GM06990 (cell line): ENCODE results near the gene ZBTB20.

ENCODE experiments used
- DNase-seq: peaks from one replicate; pipeline ENCODE4 v3.0.0-alpha.2; 2011; ENCODE audit not compliant: insufficient read length; ENCODE audit errors: extremely low read depth
- H3K27me3 ChIP-seq: replicated peaks from 2 replicates; pipeline ENCODE4 v1.6.0; 2011; ENCODE audit warnings: low read length; ENCODE audit not compliant: control insufficient read depth, insufficient read depth
- H3K36me3 ChIP-seq: 2 replicates; pipeline ENCODE4 v1.5.1; 2011; ENCODE audit warnings: low read length; ENCODE audit not compliant: control insufficient read depth, insufficient read depth
- H3K4me3 ChIP-seq: replicated peaks from 2 replicates; pipeline ENCODE4 v1.5.1; 2011; ENCODE audit warnings: low read depth, mild to moderate bottlenecking, control low read depth, low read length
- TF ChIP-seq, protein P1 (sequence below): IDR thresholded peaks from 2 replicates; pipeline ENCODE4 v1.5.1; 2011; ENCODE audit warnings: low read length, control low read depth, mild to moderate bottlenecking, inconsistent platforms; ENCODE audit not compliant: insufficient read depth, poor library complexity, severe bottlenecking

Gene ZBTB20

DNA sequence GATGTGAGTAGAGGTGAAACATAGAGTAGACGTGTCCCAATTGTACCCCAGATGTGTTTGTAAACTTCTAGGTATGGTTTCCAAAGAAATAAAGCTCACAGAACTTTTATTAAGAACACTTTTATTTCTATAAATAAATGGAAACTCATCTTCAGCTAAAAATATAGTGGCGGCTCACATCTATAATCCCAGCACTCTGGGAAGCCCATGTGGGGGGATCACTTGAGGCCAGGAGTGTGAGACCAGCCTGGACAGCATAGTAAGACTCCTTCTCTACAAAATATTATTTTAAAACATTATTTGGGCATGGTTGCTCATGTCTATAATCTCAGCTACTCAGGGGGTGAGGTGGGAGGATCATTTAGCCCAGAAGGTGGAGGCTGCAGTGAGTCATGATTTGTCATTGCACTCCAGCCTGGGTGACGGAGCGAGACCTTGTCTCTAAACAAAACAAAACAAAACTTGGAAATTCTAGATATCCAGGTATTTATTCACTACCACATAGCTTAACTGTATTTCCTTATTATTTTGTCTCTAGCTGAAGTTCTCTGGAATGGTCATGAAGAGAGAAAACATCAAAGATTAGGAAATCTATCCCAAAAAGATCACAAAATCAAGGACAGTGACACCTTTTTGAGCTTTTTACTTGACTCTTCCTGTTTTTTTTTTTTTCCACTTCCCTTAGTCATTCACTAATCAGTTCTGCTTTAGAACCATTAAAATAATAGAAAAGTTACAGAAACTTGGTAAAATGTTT is 595.1 kb downstream of the ZBTB20 start:
- no peak for DNase-seq
- Histone ChIP-seq H3K27me3 (no peaks in the 10 kb centered on the region), H3K4me3 (no peak overlapping the region), H3K36me3 (no peaks in the 10 kb centered on the region)
- TF ChIP-seq, protein P1, sequence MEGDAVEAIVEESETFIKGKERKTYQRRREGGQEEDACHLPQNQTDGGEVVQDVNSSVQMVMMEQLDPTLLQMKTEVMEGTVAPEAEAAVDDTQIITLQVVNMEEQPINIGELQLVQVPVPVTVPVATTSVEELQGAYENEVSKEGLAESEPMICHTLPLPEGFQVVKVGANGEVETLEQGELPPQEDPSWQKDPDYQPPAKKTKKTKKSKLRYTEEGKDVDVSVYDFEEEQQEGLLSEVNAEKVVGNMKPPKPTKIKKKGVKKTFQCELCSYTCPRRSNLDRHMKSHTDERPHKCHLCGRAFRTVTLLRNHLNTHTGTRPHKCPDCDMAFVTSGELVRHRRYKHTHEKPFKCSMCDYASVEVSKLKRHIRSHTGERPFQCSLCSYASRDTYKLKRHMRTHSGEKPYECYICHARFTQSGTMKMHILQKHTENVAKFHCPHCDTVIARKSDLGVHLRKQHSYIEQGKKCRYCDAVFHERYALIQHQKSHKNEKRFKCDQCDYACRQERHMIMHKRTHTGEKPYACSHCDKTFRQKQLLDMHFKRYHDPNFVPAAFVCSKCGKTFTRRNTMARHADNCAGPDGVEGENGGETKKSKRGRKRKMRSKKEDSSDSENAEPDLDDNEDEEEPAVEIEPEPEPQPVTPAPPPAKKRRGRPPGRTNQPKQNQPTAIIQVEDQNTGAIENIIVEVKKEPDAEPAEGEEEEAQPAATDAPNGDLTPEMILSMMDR, result no peak

DNA sequence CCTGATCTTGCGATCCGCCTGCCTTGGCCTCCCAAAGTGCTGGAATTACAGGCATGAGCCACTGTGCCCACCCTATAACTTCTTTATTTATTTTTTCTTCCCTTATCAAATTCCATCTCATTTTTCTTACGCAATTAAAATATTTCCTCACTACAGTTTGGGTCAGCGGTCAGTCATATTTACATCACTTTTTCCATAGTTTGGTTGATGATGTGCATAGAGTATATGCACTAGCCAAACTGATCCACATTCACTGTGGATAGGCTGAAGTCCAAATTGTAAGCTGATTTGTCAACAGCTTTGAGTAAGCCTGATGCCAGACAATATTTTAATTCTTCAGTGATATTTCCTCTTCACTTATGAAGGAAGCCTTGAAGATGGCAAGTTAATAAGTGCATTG is 596.9 kb downstream of the ZBTB20 start:
- H3K36me3 ChIP-seq, result no peaks in the 10 kb centered on the region
- H3K27me3 ChIP-seq, result no peaks in the 10 kb centered on the region
- TF ChIP-seq, protein P1, result no peak
- no peak for DNase-seq
- no peak overlapping the region for H3K4me3 ChIP-seq

DNA sequence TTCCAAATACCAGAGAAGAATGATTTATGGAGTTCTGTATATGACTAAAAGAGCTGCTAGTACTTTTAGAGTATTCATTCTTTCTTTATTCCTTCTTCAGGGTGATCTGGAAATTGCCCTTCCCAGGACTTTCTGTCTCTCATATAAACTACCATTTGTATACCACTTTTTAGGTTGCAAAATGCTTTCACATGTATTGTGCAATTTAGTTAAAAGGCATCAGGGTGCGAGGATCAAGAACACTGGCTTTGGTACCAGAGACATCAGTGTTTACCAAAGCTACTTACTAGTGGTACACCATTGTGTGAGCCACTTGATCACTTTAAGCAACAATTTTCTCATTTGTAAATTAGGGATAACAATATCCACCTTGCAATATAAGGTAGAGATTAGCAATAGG is 601.9 kb downstream of the ZBTB20 start:
- H3K27me3 ChIP-seq, result no peaks in the 10 kb centered on the region
- no peak for DNase-seq
- TF ChIP-seq, protein P1, result no peak
- no peak overlapping the region for H3K4me3 ChIP-seq
- no peaks in the 10 kb centered on the region for H3K36me3 ChIP-seq

DNA sequence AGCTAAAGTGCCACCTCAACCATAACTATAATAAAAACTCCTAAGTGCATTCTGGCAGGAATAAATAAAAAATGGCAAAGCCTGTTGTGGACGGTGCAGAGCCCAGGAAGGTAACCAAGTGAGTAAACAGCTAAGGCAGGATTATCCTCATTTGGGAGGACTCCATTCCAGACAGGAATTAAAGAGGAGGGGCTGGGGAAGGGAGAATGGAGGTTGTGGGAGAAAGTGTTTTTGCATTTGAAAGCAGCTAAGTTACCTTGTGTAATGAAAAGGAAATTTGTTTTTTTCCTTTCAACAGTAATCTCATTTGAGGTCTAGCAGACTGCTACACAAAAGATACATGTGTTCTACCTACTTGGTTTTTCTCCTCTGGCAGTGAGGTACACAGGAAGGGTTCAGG is 604.7 kb downstream of the ZBTB20 start:
- DNase-seq, result no peak
- TF ChIP-seq, protein P1, result no peak

DNA sequence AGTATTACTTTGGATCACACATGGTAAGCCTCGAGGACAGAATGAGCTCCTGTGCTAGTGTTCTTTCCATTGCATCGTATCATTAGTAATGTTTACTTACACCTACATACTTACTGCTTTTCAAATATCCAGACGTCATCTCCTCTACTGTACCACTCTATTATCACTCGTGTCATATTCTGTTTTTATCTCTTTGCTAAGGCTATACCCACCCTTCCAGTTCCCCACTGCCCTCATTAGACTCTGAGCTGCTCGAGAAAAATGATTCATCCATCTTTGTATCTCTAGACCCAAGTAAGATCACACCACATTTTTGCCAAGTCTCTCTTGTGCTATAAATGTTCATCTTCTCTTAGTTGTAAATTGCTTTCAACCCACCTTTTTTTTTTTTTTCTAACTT is 607.6 kb downstream of the ZBTB20 start:
- H3K4me3 ChIP-seq, result no peak overlapping the region
- no peaks in the 10 kb centered on the region for H3K27me3 ChIP-seq
- TF ChIP-seq, protein P1, result no peak
- no peak for DNase-seq
- no peaks in the 10 kb centered on the region for H3K36me3 ChIP-seq

More for the DNA sequence above, 604.7 kb downstream of the ZBTB20 start:
- Histone ChIP-seq H3K27me3 (no peaks in the 10 kb centered on the region), H3K36me3 (no peaks in the 10 kb centered on the region), H3K4me3 (no peak overlapping the region)

DNA sequence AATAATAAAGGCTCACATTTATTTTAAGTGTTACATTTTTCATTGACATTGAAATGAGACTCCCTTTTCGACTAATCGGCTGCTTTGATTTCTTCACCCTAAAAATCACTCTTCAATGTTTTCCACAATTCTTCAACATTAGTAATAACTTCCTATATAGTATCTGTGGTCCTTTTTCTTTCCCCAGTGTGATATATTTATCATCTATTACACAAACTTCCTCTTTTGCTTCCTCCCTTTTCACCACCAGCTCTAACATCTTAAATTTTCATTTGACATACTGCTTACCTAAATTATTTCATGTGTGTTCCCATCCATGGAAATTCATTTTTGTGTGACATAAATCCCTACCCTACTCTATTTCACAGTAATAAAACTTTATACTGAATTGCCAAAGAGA is 608.9 kb downstream of the ZBTB20 start:
- H3K27me3 ChIP-seq, result no peaks in the 10 kb centered on the region
- H3K36me3 ChIP-seq, result no peaks in the 10 kb centered on the region
- H3K4me3 ChIP-seq, result no peak overlapping the region
- TF ChIP-seq, protein P1, result no peak
- DNase-seq, result no peak
